ENCODE results near the gene RHBDL1.

GRCh38 chr16:635573-636205 lies 39.8 kb upstream of the RHBDL1 start:
- TF ChIP-seq EZH2phosphoT487 (IDR thresholded peaks at IDR 0.05; ENCODE audit: insufficient read depth, low read depth) (no peak), EZH2 (IDR thresholded peaks at IDR 0.05; ENCODE audit: insufficient read depth, poor library complexity, severe bottlenecking) (no peak)
